ENCODE measurements around the gene KAZALD1.

The KAZALD1 gene

DNA sequence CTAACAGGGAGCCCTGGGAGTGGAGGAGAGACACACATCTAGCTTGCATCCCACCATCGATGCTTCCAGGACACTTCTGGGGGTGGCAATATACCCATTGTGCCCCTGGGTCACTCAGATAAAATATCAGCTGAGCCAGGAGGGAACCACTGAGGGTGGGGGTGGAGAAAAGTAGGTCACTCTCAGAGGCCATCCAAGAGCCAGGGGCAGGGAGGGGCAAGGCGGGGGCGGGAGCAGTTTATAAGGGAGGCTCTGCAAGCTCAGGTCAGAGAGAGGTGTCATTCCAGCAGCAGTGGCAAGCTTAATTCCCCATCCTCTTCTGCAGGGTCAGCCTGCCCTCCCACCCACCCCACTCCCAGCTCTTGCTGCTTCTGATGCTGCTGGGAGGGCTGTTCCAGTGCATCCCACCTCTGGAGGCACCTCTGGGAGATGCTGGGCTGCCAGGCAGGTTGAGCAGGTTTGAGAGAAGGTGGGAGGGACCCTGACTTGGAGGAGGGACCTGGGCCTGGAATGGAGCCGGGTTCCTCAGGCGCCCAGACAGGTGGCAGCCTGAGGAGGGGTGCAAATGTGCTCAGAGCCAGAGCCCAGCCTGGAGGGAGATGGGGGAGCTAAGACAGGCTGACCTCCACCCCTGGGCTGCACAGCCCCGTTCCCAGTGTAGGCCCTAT, 49.2 kb downstream of the KAZALD1 start:
- Histone ChIP-seq H3K27me3 (ENCODE audit: control insufficient read depth in 1 of 2, insufficient read depth in 2 of 2, low read length in 2 of 2) (peaks cover 0 to 24% of the 10 kb centered on the region in 2 donors), H3K9ac (ENCODE audit: low read length) (no peak overlapping the region), H3K4me3 (ENCODE audit: low read depth in 1 of 2, low read length in 2 of 2) (no peak overlapping the region), H3K4me1 (ENCODE audit: insufficient read depth, low read length) (no peaks in the 10 kb centered on the region), H3K36me3 (ENCODE audit: insufficient read depth, low read length) (no peaks in the 10 kb centered on the region), H3K27ac (ENCODE audit: low read depth, low read length) (no peak overlapping the region), H3K9me3 (ENCODE audit: low read length) (no peaks in the 10 kb centered on the region)

DNA sequence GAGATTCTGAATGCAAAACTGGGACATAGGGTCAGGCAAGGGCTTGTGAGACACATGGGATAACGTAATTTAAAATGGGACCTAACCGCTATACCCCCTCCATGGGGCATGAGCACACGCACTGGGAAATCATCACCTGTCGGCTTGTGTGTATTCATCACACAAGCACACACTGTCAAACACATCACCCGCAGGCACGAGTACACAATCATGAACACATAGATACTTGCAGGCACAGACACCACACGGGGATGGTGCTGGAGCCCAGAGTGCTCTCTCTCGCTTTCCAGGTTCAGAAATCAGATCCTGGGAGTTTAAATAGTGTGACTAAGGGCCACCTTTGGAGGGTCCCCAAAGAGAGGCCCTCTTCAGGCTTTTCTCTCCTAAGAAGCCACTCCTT, 49.8 kb downstream of the KAZALD1 start:
- peaks cover 0 to 24% of the 10 kb centered on the region in 2 donors for H3K27me3 ChIP-seq (ENCODE audit: control insufficient read depth in 1 of 2, insufficient read depth in 2 of 2, low read length in 2 of 2)
- no peaks in the 10 kb centered on the region for H3K4me1 ChIP-seq (ENCODE audit: insufficient read depth, low read length)
- H3K9me3 ChIP-seq (ENCODE audit: low read length) = no peaks in the 10 kb centered on the region
- H3K4me3 ChIP-seq (ENCODE audit: low read depth in 1 of 2, low read length in 2 of 2) = no peak overlapping the region
- no peaks in the 10 kb centered on the region for H3K36me3 ChIP-seq (ENCODE audit: insufficient read depth, low read length)
- no peak overlapping the region for H3K27ac ChIP-seq (ENCODE audit: low read depth, low read length)
- H3K9ac ChIP-seq (ENCODE audit: low read length) = no peak overlapping the region

GRCh38 chr10:101112799-101113594, 51.2 kb downstream of the KAZALD1 start:
- Histone ChIP-seq H3K4me3 (ENCODE audit: low read depth in 1 of 2, low read length in 2 of 2) (no peak overlapping the region), H3K4me1 (ENCODE audit: insufficient read depth, low read length) (no peaks in the 10 kb centered on the region), H3K9me3 (ENCODE audit: low read length) (no peaks in the 10 kb centered on the region), H3K27me3 (ENCODE audit: control insufficient read depth in 1 of 2, insufficient read depth in 2 of 2, low read length in 2 of 2) (peaks cover 0 to 19% of the 10 kb centered on the region in 2 donors), H3K36me3 (ENCODE audit: insufficient read depth, low read length) (no peaks in the 10 kb centered on the region), H3K9ac (ENCODE audit: low read length) (no peak overlapping the region), H3K27ac (ENCODE audit: low read depth, low read length) (no peak overlapping the region)

DNA sequence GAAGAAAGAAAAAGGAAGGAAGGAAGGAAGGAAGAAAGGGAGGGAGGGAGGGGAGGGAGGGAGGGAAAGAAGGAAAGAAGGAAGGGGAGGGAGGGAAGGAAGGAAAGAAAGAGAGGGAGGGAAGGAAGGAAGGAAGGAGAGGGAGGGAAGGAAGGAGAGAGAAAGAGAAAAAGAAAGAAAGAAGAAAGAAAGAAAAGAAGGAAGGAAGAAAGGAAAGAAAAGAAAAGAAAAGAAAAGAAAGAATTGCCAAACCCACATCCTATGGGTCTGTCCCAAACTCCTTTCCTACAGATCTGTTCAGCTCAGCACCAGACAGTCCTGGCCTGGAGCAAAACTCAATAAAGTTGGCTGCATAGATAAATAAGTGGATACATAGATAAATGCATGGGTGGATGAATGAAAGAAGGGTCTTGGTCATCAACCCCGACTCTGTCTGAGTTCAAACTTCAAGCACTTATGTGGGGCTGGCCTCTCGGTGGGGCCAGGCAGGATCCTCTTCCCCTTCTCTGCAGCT, 52.2 kb downstream of the KAZALD1 start:
- peaks cover 0 to 13% of the 10 kb centered on the region in 2 donors for H3K27me3 ChIP-seq (ENCODE audit: control insufficient read depth in 1 of 2, insufficient read depth in 2 of 2, low read length in 2 of 2)
- no peaks in the 10 kb centered on the region for H3K36me3 ChIP-seq (ENCODE audit: insufficient read depth, low read length)

DNA sequence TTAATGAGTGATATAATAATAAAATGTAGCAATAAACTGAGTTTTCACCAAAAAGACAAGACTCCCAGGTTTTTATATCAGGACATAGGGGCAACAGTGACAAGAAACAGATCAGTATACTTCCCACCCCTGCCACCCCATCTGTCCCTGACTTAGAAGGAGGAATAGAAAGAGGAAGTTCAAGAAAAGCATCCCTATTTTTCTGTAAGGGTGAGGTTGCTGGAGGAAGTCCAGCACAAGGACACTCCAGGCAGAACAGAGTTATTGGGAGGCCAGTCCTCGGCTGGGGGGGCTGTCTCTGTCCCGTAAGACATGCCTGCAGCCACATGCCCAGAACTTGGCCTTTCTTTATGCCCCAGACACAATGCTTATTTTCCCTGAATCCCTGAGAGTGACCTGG, 52.9 kb downstream of the KAZALD1 start:
- Histone ChIP-seq H3K4me1 (ENCODE audit: insufficient read depth, low read length) (no peaks in the 10 kb centered on the region), H3K9ac (ENCODE audit: low read length) (no peak overlapping the region), H3K36me3 (ENCODE audit: insufficient read depth, low read length) (no peaks in the 10 kb centered on the region), H3K4me3 (ENCODE audit: low read depth in 1 of 2, low read length in 2 of 2) (no peak overlapping the region), H3K27me3 (ENCODE audit: control insufficient read depth in 1 of 2, insufficient read depth in 2 of 2, low read length in 2 of 2) (peaks cover 0 to 13% of the 10 kb centered on the region in 2 donors), H3K9me3 (ENCODE audit: low read length) (no peaks in the 10 kb centered on the region), H3K27ac (ENCODE audit: low read depth, low read length) (no peak overlapping the region)

More for the DNA sequence above, 52.2 kb downstream of the KAZALD1 start:
- H3K4me3 ChIP-seq (ENCODE audit: low read depth in 1 of 2, low read length in 2 of 2) = no peak overlapping the region
- H3K9me3 ChIP-seq (ENCODE audit: low read length) = no peaks in the 10 kb centered on the region
- H3K9ac ChIP-seq (ENCODE audit: low read length) = no peak overlapping the region
- H3K4me1 ChIP-seq (ENCODE audit: insufficient read depth, low read length) = no peaks in the 10 kb centered on the region
- no peak overlapping the region for H3K27ac ChIP-seq (ENCODE audit: low read depth, low read length)

All from muscle layer of colon (tissue), 2 donors.